HL-60 (cell line): ENCODE results near the gene DCAF15.

ENCODE experiments used
- DNase-seq, 2 experiments: peaks; one replicate each; pipeline ENCODE4 v3.0.0-alpha.2; 2010 to 2020; ENCODE audit warnings: low read depth in 1 of 2, low spot score in 1 of 2
- H3K27ac ChIP-seq: fragments of 250-450 bp; sonication (Bioruptor Pico); replicated peaks from 2 replicates; pipeline ENCODE4 v1.5.1; 2020; ENCODE audit warnings: mild to moderate bottlenecking, moderate library complexity
- H3K27me3 ChIP-seq: fragments of 250-450 bp; sonication (Bioruptor Pico); 2 replicates; pipeline ENCODE4 v1.5.1; 2021; ENCODE audit warnings: mild to moderate bottlenecking, moderate library complexity; ENCODE audit not compliant: insufficient read depth, poor library complexity, severe bottlenecking
- H3K4me3 ChIP-seq: replicated peaks from 2 replicates; pipeline ENCODE4 v1.5.1; 2011; ENCODE audit warnings: mild to moderate bottlenecking, control low read depth, low read length; ENCODE audit not compliant: insufficient read depth
- GABPA ChIP-seq: IDR thresholded peaks from 2 replicates; pipeline ENCODE4 v1.6.1; 2012; ENCODE audit warnings: low read depth
- POLR2AphosphoS5 ChIP-seq: IDR thresholded peaks from 2 replicates; pipeline ENCODE4 v1.6.1; 2012; ENCODE audit warnings: low read depth
- SPI1 ChIP-seq: IDR thresholded peaks from 2 replicates; pipeline ENCODE4 v1.6.1; 2012; ENCODE audit warnings: low read depth, mild to moderate bottlenecking, borderline replicate concordance
- TF ChIP-seq, protein P1 (sequence below): IDR thresholded peaks from one replicate; pipeline ENCODE4 v1.5.1; 2011; ENCODE audit warnings: low read length, control low read depth, inconsistent platforms; ENCODE audit not compliant: insufficient read depth
- TF ChIP-seq, protein P2 (sequence below): IDR thresholded peaks from 2 replicates; pipeline ENCODE4 v1.6.1; 2012; ENCODE audit warnings: low read depth; ENCODE audit not compliant: insufficient replicate concordance

DCAF15 gene

GRCh38 chr19:13981988-13982501, 29.7 kb downstream of the DCAF15 start:
- no peak for TF ChIP-seq GABPA
- TF ChIP-seq, protein P1, sequence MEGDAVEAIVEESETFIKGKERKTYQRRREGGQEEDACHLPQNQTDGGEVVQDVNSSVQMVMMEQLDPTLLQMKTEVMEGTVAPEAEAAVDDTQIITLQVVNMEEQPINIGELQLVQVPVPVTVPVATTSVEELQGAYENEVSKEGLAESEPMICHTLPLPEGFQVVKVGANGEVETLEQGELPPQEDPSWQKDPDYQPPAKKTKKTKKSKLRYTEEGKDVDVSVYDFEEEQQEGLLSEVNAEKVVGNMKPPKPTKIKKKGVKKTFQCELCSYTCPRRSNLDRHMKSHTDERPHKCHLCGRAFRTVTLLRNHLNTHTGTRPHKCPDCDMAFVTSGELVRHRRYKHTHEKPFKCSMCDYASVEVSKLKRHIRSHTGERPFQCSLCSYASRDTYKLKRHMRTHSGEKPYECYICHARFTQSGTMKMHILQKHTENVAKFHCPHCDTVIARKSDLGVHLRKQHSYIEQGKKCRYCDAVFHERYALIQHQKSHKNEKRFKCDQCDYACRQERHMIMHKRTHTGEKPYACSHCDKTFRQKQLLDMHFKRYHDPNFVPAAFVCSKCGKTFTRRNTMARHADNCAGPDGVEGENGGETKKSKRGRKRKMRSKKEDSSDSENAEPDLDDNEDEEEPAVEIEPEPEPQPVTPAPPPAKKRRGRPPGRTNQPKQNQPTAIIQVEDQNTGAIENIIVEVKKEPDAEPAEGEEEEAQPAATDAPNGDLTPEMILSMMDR, result no peak
- TF ChIP-seq, protein P2, sequence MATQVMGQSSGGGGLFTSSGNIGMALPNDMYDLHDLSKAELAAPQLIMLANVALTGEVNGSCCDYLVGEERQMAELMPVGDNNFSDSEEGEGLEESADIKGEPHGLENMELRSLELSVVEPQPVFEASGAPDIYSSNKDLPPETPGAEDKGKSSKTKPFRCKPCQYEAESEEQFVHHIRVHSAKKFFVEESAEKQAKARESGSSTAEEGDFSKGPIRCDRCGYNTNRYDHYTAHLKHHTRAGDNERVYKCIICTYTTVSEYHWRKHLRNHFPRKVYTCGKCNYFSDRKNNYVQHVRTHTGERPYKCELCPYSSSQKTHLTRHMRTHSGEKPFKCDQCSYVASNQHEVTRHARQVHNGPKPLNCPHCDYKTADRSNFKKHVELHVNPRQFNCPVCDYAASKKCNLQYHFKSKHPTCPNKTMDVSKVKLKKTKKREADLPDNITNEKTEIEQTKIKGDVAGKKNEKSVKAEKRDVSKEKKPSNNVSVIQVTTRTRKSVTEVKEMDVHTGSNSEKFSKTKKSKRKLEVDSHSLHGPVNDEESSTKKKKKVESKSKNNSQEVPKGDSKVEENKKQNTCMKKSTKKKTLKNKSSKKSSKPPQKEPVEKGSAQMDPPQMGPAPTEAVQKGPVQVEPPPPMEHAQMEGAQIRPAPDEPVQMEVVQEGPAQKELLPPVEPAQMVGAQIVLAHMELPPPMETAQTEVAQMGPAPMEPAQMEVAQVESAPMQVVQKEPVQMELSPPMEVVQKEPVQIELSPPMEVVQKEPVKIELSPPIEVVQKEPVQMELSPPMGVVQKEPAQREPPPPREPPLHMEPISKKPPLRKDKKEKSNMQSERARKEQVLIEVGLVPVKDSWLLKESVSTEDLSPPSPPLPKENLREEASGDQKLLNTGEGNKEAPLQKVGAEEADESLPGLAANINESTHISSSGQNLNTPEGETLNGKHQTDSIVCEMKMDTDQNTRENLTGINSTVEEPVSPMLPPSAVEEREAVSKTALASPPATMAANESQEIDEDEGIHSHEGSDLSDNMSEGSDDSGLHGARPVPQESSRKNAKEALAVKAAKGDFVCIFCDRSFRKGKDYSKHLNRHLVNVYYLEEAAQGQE, result no peak
- TF ChIP-seq POLR2AphosphoS5, result no peak
- TF ChIP-seq SPI1, result no peak
- DNase-seq, result no peak
- Histone ChIP-seq H3K27ac (no peak overlapping the region), H3K27me3 (no peaks in the 10 kb centered on the region), H3K4me3 (no peak overlapping the region)

DNA sequence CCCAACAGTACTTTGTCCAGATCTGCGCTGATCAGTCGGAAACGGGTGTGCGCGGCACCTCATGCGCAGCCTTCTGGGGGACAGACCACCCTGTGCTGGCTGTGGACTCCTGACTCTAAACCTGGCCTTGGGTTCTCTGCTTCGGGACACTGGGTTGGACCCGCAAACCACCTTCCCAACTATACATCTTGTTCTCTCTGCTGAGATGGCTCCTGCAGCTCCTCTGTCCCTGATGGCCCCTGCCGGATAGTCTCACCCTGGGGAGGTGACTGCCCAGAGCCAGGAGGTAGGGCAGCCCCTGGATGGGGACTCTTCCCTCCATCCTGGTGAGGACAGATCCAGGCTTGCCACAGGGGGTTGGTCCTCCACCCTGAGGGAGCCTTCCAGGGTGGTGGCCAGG, 30.5 kb downstream of the DCAF15 start:
- DNase-seq, result no peak
- no peak for TF ChIP-seq POLR2AphosphoS5
- TF ChIP-seq SPI1, result no peak
- TF ChIP-seq GABPA, result no peak
- TF ChIP-seq, protein P1, result no peak
- Histone ChIP-seq H3K27ac (no peak overlapping the region), H3K4me3 (no peak overlapping the region), H3K27me3 (no peaks in the 10 kb centered on the region)

GRCh38 chr19:13983213-13983889, 31.0 kb downstream of the DCAF15 start:
- H3K4me3 ChIP-seq, result no peak overlapping the region
- H3K27me3 ChIP-seq, result no peaks in the 10 kb centered on the region
- TF ChIP-seq POLR2AphosphoS5 (no peak), SPI1 (no peak), GABPA (no peak)
- TF ChIP-seq, protein P2, result no peak
- TF ChIP-seq, protein P1, result no peak
- no peak overlapping the region for H3K27ac ChIP-seq
- DNase-seq, result no peak

- TF ChIP-seq POLR2AphosphoS5, result no peak
- no peak for TF ChIP-seq SPI1
- TF ChIP-seq, protein P1, result no peak
- TF ChIP-seq, protein P2, result no peak
- TF ChIP-seq GABPA, result no peak
- Histone ChIP-seq H3K27me3 (no peaks in the 10 kb centered on the region), H3K4me3 (no peak overlapping the region), H3K27ac (no peak overlapping the region)
- DNase-seq, result no peak
Observed at GRCh38 chr19:13984186-13984585, 31.9 kb downstream of the DCAF15 start.
